HAP-1 (cell line): ENCODE measurements around the gene PLBD1.

Experiments used
- DNase-seq, 2 experiments: peaks; one replicate each; pipeline ENCODE4 v3.0.0-alpha.2; 2016 to 2020; ENCODE audit warnings: low spot score in 2 of 2
- H3K27me3 ChIP-seq: fragments of 250-450 bp; sonication (Bioruptor Pico); 2 replicates; pipeline ENCODE4 v1.5.1; 2020; ENCODE audit warnings: low read depth, mild to moderate bottlenecking, moderate library complexity
- H3K36me3 ChIP-seq: fragments of 250-450 bp; sonication (Bioruptor Pico); replicated peaks from 2 replicates; pipeline ENCODE4 v1.5.1; 2020; ENCODE audit warnings: mild to moderate bottlenecking
- H3K4me1 ChIP-seq: fragments of 250-450 bp; sonication (Bioruptor Pico); 2 replicates; pipeline ENCODE4 v1.5.1; 2020; ENCODE audit warnings: mild to moderate bottlenecking
- H3K4me3 ChIP-seq: fragments of 250-450 bp; sonication (Bioruptor Pico); 2 replicates; pipeline ENCODE4 v1.5.1; 2020; ENCODE audit warnings: mild to moderate bottlenecking, moderate library complexity
- H3K9me3 ChIP-seq: fragments of 250-450 bp; sonication (Bioruptor Pico); 2 replicates; pipeline ENCODE4 v1.5.1; 2020; ENCODE audit warnings: mild to moderate bottlenecking, moderate library complexity
- in situ Hi-C: fragments of 300-500 bp; cut with MboI; formaldehyde crosslinking; loops from 3 replicates; pipeline ENCODE4 v1.14.3; 2020; ENCODE audit warnings: low sequenced_read_pairs, inconsistent platforms, mixed read lengths

The PLBD1 gene

DNA sequence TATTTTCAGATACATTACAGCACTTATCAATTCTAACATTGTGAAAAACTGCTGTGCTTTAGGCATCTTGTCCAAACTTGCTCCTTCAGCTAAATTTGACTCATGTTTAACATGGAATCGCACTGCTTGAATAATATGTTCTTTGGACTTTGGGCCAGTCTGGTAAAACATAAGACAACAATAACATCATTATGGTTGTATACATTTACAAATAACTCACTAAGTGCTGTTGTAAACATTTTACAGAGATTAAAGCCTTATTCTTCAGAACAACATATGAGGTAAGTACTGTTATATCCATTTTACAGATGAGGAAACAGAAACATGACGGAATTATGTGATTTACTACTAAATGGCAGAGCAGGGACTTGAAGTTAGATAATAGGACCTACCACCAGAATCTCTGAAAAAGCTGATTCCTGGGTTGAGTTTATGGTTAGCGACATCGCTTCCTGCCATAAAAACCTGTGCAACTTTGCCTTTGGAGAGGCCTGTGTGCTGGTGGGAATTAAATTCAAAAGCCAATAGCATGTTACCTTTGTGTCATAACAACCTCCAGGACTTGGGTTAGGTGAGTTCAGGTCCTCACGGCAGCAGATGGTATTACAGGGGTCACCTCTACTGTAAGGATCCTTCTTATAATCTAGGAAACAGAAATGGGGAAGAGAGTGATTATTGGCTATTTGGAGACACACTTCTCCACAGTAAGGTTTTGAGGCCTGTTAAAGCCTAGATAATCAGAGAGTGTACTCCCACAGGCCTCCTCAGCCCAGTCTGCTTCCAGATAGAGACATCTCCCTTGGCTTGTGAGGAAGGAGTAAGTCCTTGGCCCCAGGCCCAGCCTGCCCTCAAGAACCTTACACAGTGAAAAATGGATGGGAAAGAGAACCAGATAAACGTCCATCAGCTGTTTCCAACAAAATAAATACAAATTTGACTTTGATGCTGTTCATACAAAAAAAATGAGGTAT, 61.8 kb downstream of the PLBD1 start:
- H3K36me3 ChIP-seq = peaks cover 8% of the 10 kb centered on the region
- no peak for DNase-seq
- no peaks in the 10 kb centered on the region for H3K4me1 ChIP-seq
- H3K27me3 ChIP-seq = no peaks in the 10 kb centered on the region
- H3K9me3 ChIP-seq = no peaks in the 10 kb centered on the region
- H3K4me3 ChIP-seq = no peak overlapping the region
- in situ Hi-C loops = no loop called here

DNA sequence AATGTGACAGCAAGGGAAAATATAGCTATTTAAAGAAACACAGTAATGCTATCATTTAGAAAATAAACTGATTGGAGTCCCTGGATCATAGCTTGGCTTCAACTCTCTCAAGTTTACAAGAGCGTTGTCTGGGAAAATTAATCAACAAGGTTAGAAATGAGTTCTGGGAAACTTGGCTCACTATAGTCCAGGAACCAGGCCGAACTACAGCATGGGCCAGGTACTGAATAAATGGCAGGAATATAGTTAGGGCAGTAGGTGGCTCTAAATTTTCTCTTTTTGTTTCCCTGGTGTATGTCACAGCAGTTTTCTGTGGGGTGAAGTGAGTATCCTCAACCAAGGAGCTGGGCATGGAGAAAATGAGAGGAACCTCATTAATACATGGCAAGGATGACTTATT, 72.4 kb downstream of the PLBD1 start:
- in situ Hi-C loops = no loop called here
- no peak for DNase-seq
- peaks cover 22% of the 10 kb centered on the region for H3K36me3 ChIP-seq
- H3K4me3 ChIP-seq = no peak overlapping the region
- no peaks in the 10 kb centered on the region for H3K9me3 ChIP-seq
- H3K27me3 ChIP-seq = no peaks in the 10 kb centered on the region
- no peaks in the 10 kb centered on the region for H3K4me1 ChIP-seq

DNA sequence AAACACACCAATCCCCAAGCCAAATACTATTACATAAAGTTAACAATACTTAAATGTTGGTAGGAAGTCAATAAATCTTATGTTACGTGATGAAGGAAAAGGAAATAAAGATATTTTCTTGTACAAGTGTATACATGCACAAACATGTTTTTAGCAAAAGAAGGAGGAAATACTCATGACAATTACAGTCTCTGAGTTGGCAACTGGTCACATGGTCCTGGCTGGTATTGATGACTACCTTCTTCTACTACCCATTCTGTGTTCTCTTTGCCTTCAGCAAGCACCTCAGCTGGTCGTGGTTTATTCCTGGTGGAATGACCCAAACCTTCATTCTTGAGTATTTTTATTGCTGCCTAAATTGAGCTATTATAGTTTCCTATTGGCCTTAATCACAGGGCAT, 84.8 kb downstream of the PLBD1 start:
- H3K27me3 ChIP-seq = no peaks in the 10 kb centered on the region
- in situ Hi-C loops = no loop called here
- no peaks in the 10 kb centered on the region for H3K9me3 ChIP-seq
- H3K4me3 ChIP-seq = no peak overlapping the region
- no peak for DNase-seq
- H3K4me1 ChIP-seq = no peaks in the 10 kb centered on the region
- H3K36me3 ChIP-seq = peaks cover 44% of the 10 kb centered on the region

DNA sequence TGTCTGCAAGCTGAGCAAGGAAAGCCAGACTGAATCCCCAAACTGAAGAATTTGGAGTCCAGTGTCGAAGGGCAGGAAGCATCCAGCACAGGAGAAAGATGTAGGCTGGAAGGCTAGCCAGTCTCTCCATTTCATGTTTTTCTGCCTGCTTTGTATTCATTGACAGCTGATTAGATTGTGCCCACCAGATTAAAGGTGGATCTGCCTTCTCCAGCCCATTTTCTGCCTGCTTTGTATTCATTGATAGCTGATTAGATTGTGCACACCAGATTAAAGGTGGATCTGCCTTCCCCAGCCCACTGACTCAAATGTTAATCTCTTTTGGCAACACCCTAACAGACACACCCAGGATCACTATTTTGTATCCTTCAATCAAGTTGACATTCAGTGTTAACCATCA, 85.3 kb downstream of the PLBD1 start:
- H3K36me3 ChIP-seq = peaks cover 46% of the 10 kb centered on the region
- in situ Hi-C loops = no loop called here
- no peaks in the 10 kb centered on the region for H3K27me3 ChIP-seq
- H3K4me3 ChIP-seq = no peak overlapping the region
- no peak for DNase-seq
- no peaks in the 10 kb centered on the region for H3K9me3 ChIP-seq
- H3K4me1 ChIP-seq = 0 out of 2 replicates have a peak, but pooled peaks cover 2% of the 10 kb centered on the region

DNA sequence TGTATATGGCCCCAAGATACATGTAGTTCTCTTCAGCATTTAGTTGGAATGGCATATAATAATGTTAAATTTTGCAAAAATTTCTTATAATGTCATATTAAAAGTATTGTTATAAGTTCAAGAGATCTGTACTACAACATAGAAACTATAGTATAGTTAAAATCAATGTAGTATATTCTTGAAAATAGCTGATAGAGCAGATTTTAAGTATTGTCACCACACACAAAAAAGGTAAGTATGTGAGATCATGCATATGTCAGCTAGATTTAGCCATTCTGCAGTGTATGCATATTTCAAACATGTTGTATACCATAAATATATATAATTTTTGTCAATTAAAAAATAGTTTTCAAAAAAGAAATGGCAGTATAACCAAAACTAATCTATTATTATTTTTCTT, 86.5 kb downstream of the PLBD1 start:
- H3K4me3 ChIP-seq = no peak overlapping the region
- in situ Hi-C loops = no loop called here
- H3K27me3 ChIP-seq = no peaks in the 10 kb centered on the region
- peaks cover 46% of the 10 kb centered on the region for H3K36me3 ChIP-seq
- H3K9me3 ChIP-seq = no peaks in the 10 kb centered on the region
- no peak for DNase-seq
- 0 out of 2 replicates have a peak, but pooled peaks cover 5% of the 10 kb centered on the region for H3K4me1 ChIP-seq

DNA sequence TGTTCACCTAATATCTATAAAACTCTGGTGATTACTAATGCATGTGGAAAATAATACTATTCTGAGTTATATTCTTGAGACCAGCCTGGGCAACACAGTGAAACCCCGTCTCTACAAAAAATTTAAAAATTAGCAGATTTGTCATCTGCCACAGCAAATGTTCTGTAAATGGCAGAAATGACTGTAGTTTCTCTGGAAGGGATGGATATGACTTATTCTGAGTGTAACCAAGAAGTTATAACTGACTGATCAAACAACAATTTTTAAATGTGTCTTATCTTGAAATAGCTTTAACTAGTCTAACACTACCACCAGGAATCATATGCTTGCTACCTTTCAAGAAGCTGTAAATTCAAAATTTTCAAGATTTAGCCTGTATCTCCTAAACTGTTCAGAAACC, 88.7 kb downstream of the PLBD1 start:
- no peaks in the 10 kb centered on the region for H3K27me3 ChIP-seq
- no peak for DNase-seq
- peaks cover 46% of the 10 kb centered on the region for H3K36me3 ChIP-seq
- H3K4me3 ChIP-seq = no peak overlapping the region
- peaks cover under 1% of the 10 kb centered on the region; the same call in 1 of the 2 replicates for H3K9me3 ChIP-seq
- H3K4me1 ChIP-seq = 0 out of 2 replicates have a peak, but pooled peaks cover 5% of the 10 kb centered on the region
- in situ Hi-C loops = no loop called here

DNA sequence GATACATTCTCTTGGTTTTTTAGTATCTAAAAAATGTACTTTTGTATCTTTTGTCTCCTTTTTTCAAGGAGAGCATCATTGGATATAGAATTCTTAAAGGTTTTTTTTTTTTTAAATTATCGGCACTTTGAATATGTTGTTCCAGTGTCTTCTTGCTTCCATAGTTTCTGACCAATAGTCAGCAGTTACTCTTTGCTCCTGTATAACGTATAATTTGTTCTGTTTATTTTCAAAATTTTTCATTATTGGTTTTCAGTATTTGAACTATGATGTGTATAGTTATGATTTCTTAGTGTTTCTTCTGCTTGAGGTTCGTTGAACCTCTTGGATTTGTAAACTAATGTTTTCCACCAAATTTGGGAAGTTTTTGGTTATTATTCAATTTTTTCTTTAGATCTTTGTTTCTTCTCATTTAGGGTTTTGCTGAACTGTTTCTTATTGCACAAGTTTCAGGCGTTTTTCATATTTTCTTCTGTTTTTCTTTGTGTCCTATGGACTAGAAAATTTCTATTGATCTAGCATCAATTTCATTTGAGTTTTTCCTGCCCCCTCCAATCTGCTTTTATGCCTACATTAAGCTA, 93.9 kb downstream of the PLBD1 start:
- Histone ChIP-seq H3K9me3 (peaks cover 6% of the 10 kb centered on the region; the same call in 1 of the 2 replicates), H3K36me3 (peaks cover 24% of the 10 kb centered on the region), H3K27me3 (no peaks in the 10 kb centered on the region), H3K4me3 (no peak overlapping the region), H3K4me1 (0 out of 2 replicates have a peak, but pooled peaks cover 5% of the 10 kb centered on the region)
- in situ Hi-C loops = no loop called here
- peak in 1 of 2 experiments; percentile 22 for DNase-seq

DNA sequence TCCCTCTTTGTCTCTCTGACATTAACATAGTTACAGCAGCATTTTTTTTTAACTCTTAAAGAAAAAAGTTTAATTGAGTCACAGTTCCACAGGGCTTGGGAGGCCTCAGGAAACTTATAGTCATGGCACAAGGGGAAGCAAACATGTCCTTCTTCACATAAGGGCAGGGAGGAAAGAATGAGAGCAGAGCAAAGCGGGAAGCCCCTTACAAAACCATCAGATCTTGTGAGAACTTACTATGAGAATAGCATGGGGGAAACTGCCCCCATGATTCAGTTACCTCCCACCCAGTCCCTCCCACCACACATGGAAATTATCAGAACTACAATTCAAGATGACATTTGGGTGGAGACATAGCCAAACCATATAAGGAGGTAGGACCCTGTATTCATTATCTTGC, 96.2 kb downstream of the PLBD1 start:
- peaks cover 24% of the 10 kb centered on the region for H3K36me3 ChIP-seq
- in situ Hi-C loops = no loop called here
- no peak for DNase-seq
- H3K27me3 ChIP-seq = no peaks in the 10 kb centered on the region
- peaks cover 6% of the 10 kb centered on the region; the same call in 1 of the 2 replicates for H3K9me3 ChIP-seq
- H3K4me1 ChIP-seq = no peaks in the 10 kb centered on the region
- no peak overlapping the region for H3K4me3 ChIP-seq

DNA sequence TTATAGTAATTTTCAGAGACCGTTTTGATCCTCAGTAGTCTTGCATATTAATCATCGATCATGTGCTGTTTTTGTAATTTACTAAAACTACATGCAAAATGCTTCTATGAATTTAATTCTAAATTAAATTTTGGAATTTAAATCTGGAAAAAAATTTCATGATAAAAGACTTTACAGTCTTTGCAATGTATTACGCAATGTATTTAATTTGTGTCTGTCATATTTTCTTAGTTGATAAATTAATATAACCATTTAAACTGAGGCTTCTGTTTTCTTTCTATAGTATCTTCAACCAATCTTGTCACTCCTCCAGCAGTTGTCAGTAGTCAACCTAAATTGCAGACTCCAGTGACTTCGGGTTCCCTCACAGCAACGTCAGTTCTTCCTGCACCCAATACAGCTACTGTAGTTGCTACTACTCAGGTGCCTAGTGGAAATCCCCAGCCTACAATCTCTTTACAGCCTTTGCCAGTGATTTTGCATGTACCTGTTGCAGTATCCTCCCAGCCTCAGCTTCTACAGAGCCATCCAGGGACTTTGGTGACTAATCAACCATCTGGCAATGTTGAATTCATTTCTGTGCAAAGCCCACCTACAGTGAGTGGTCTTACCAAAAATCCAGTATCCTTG, 107.4 kb downstream of the PLBD1 start:
- Histone ChIP-seq H3K4me3 (no peak overlapping the region), H3K9me3 (no peaks in the 10 kb centered on the region), H3K27me3 (no peaks in the 10 kb centered on the region), H3K36me3 (peaks cover 36% of the 10 kb centered on the region), H3K4me1 (peaks cover 2% of the 10 kb centered on the region; the same call in 1 of the 2 replicates)
- in situ Hi-C loops = no loop called here
- no peak for DNase-seq

DNA sequence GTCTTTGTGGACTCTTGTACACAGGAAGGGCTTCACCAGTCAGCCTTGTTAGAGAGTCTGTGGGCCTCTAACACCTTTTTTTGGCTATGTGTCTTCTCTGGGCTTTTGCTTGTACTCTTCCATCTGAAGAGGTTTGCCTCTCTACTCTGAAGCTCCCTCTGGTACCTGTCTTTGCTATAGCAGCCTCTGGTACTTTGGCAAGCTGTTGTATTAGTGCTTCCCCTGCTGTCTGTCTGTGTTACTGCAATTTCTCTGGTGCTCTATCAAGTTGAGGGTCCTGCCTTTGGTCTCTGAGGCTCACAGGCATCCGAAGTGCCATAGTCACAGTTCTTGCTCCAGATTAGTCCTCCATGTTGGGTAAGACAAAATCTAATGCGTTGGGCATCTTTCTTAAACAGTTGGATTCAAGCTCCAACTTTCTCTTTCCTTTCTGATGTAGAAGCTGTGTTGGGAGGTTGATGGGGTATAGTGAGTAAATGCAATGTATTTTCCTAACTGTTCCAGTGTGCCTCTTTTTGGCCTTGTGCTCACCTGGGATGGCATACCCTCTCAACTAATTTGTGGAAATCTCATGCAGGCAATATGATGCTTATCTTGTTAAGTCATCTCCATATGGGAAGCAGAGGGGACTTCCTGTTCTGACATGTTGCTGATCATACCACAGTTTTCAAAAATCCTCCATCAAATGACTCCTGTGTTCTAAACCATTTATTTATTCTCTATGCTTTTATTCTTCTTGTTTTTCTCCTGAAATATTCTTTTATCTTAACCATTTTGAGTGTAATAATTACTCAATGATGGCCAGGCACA, 113.4 kb downstream of the PLBD1 start:
- Histone ChIP-seq H3K4me1 (peaks cover 11% of the 10 kb centered on the region), H3K4me3 (no peak overlapping the region), H3K36me3 (peaks cover 24% of the 10 kb centered on the region), H3K9me3 (no peaks in the 10 kb centered on the region), H3K27me3 (no peaks in the 10 kb centered on the region)
- peak; percentile 56 to 60 for DNase-seq
- in situ Hi-C loops = no loop called here
